K562 (cell line): ENCODE results near the gene DGKE. TPM values are rescaled to one million over a fixed set of nuclear protein-coding genes. Genes with fewer than 3 reads are reported as not detected.
A peak's percentile ranks its signal among the peaks of the same experiment; 100 is the strongest.

ENCODE experiments used
- ESRRA ChIP-seq: fragments of 450-650 bp; IDR thresholded peaks from 2 replicates; pipeline ENCODE4 v1.6.1; 2014; ENCODE audit warnings: low read depth, mild to moderate bottlenecking, moderate library complexity, borderline replicate concordance
- HDAC8 ChIP-seq: fragments of 450-650 bp; IDR thresholded peaks from 2 replicates; pipeline ENCODE4 v1.6.1; 2016; ENCODE audit warnings: mild to moderate bottlenecking, missing genetic modification characterization, moderate library complexity, missing compliant biosample characterization
- MAZ ChIP-seq, 2 experiments: fragments of 450-650 bp in 1 of 2; sonication (generic) in 1 of 2; formaldehyde crosslinking; IDR thresholded peaks in 1 of 2; conservative IDR thresholded peaks in 1 of 2; 2 replicates each; pipeline versions ENCODE4 v1.4.0 to v1.5.0; 2020; ENCODE audit warnings: mild to moderate bottlenecking in 1 of 2, missing genetic modification reagents in 1 of 2
- NFRKB ChIP-seq: fragments of 450-650 bp; IDR thresholded peaks from 2 replicates; pipeline ENCODE4 v1.6.1; 2016; ENCODE audit warnings: low read depth
- NFYB ChIP-seq: IDR thresholded peaks from 2 replicates; pipeline ENCODE4 v1.6.1; 2011; ENCODE audit warnings: mild to moderate bottlenecking, moderate library complexity; ENCODE audit not compliant: insufficient read length; ENCODE audit errors: extremely low read depth
- SMARCC2 ChIP-seq: fragments of 450-650 bp; IDR thresholded peaks from 2 replicates; pipeline ENCODE4 v1.6.1; 2017; ENCODE audit warnings: antibody characterized with exemption, moderate library complexity, mild to moderate bottlenecking, low read depth
- STAT5B ChIP-seq: fragments of 250-450 bp; sonication (Bioruptor Pico); IDR thresholded peaks from 2 replicates; pipeline ENCODE4 v1.8.0; 2021; ENCODE audit warnings: mild to moderate bottlenecking, inconsistent platforms
- TRIM25 ChIP-seq: fragments of 450-650 bp; IDR thresholded peaks from 2 replicates; pipeline ENCODE4 v1.7.0; 2016; ENCODE audit warnings: borderline replicate concordance
- ZNF324 ChIP-seq: fragments of 250-450 bp; sonication (Bioruptor Pico); IDR thresholded peaks from 2 replicates; pipeline ENCODE4 v1.4.0; 2020; ENCODE audit warnings: mild to moderate bottlenecking
- ZNF436 ChIP-seq: fragments of 250-450, 450-650 bp; sonication (Bioruptor Pico); formaldehyde crosslinking; IDR thresholded peaks from 2 replicates; pipeline ENCODE4 v1.7.0; 2020; ENCODE audit warnings: mild to moderate bottlenecking
- ZNF586 ChIP-seq: fragments of 450-650 bp; formaldehyde crosslinking; conservative IDR thresholded peaks from 2 replicates; pipeline ENCODE4 v1.4.0; 2020; ENCODE audit warnings: mild to moderate bottlenecking, moderate library complexity
- ZNF778 ChIP-seq: fragments of 450-650 bp; formaldehyde crosslinking; IDR thresholded peaks from 2 replicates; pipeline ENCODE4 v1.4.0; 2020; ENCODE audit warnings: mild to moderate bottlenecking, moderate library complexity
- polyA plus RNA-seq, 8 experiments: library from polyadenylated mRNA; depleted of rRNA in 4 of 8; stranded (reverse) in 5 of 8; unstranded in 3 of 8; fragments of >200 nt; fragmentation: Nextera tagmentation in 2 of 8; fragmentation: Illumina TruSeq in 1 of 8; extraction: Ambion mirVana in 2 of 8; extraction: Trizol in 1 of 8; gene quantifications; 2 replicates each; pipeline versions ENCODE4 v1.2.1 to v1.2.3, GENCODE V29; 2011 to 2014; ENCODE audit warnings: inconsistent platforms in 1 of 8, missing spikeins in 1 of 8
- total RNA-seq, 7 experiments: library from RNA; depleted of rRNA in 6 of 7; stranded (reverse); fragments of >200 nt in 6 of 7; fragmentation: Illumina TruSeq in 2 of 7; extraction: Trizol in 2 of 7; gene quantifications; 2 replicates each; pipeline versions ENCODE4 v1.2.1 to v1.2.3, GENCODE V29; 2011 to 2021; ENCODE audit warnings: low replicate concordance in 1 of 7
- TF ChIP-seq, protein P1 (sequence below): fragments of 450-650 bp; IDR thresholded peaks from 2 replicates; pipeline ENCODE4 v1.6.1; 2016; ENCODE audit warnings: mild to moderate bottlenecking, moderate library complexity
- TF ChIP-seq, protein P2 (sequence below): fragments of 250-450 bp; sonication (Bioruptor Pico); IDR thresholded peaks from 2 replicates; pipeline ENCODE4 v1.8.0; 2021; ENCODE audit warnings: moderate library complexity, mild to moderate bottlenecking, inconsistent platforms

DGKE gene
- total and polyA plus RNA-seq, 9 of the 15 experiments (the other 6 are each of a cell fraction or from before 2014, with no cell fraction given): 1.3 to 9.9 (median 5.9) TPM

GRCh38 chr17:56786989-56787482 lies 46.9 kb upstream of the DGKE start (continued):
- TF ChIP-seq, protein P1, sequence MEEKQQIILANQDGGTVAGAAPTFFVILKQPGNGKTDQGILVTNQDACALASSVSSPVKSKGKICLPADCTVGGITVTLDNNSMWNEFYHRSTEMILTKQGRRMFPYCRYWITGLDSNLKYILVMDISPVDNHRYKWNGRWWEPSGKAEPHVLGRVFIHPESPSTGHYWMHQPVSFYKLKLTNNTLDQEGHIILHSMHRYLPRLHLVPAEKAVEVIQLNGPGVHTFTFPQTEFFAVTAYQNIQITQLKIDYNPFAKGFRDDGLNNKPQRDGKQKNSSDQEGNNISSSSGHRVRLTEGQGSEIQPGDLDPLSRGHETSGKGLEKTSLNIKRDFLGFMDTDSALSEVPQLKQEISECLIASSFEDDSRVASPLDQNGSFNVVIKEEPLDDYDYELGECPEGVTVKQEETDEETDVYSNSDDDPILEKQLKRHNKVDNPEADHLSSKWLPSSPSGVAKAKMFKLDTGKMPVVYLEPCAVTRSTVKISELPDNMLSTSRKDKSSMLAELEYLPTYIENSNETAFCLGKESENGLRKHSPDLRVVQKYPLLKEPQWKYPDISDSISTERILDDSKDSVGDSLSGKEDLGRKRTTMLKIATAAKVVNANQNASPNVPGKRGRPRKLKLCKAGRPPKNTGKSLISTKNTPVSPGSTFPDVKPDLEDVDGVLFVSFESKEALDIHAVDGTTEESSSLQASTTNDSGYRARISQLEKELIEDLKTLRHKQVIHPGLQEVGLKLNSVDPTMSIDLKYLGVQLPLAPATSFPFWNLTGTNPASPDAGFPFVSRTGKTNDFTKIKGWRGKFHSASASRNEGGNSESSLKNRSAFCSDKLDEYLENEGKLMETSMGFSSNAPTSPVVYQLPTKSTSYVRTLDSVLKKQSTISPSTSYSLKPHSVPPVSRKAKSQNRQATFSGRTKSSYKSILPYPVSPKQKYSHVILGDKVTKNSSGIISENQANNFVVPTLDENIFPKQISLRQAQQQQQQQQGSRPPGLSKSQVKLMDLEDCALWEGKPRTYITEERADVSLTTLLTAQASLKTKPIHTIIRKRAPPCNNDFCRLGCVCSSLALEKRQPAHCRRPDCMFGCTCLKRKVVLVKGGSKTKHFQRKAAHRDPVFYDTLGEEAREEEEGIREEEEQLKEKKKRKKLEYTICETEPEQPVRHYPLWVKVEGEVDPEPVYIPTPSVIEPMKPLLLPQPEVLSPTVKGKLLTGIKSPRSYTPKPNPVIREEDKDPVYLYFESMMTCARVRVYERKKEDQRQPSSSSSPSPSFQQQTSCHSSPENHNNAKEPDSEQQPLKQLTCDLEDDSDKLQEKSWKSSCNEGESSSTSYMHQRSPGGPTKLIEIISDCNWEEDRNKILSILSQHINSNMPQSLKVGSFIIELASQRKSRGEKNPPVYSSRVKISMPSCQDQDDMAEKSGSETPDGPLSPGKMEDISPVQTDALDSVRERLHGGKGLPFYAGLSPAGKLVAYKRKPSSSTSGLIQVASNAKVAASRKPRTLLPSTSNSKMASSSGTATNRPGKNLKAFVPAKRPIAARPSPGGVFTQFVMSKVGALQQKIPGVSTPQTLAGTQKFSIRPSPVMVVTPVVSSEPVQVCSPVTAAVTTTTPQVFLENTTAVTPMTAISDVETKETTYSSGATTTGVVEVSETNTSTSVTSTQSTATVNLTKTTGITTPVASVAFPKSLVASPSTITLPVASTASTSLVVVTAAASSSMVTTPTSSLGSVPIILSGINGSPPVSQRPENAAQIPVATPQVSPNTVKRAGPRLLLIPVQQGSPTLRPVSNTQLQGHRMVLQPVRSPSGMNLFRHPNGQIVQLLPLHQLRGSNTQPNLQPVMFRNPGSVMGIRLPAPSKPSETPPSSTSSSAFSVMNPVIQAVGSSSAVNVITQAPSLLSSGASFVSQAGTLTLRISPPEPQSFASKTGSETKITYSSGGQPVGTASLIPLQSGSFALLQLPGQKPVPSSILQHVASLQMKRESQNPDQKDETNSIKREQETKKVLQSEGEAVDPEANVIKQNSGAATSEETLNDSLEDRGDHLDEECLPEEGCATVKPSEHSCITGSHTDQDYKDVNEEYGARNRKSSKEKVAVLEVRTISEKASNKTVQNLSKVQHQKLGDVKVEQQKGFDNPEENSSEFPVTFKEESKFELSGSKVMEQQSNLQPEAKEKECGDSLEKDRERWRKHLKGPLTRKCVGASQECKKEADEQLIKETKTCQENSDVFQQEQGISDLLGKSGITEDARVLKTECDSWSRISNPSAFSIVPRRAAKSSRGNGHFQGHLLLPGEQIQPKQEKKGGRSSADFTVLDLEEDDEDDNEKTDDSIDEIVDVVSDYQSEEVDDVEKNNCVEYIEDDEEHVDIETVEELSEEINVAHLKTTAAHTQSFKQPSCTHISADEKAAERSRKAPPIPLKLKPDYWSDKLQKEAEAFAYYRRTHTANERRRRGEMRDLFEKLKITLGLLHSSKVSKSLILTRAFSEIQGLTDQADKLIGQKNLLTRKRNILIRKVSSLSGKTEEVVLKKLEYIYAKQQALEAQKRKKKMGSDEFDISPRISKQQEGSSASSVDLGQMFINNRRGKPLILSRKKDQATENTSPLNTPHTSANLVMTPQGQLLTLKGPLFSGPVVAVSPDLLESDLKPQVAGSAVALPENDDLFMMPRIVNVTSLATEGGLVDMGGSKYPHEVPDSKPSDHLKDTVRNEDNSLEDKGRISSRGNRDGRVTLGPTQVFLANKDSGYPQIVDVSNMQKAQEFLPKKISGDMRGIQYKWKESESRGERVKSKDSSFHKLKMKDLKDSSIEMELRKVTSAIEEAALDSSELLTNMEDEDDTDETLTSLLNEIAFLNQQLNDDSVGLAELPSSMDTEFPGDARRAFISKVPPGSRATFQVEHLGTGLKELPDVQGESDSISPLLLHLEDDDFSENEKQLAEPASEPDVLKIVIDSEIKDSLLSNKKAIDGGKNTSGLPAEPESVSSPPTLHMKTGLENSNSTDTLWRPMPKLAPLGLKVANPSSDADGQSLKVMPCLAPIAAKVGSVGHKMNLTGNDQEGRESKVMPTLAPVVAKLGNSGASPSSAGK: no peak
- TF ChIP-seq HDAC8 (no peak), ZNF436 (CRISPR knock-in tag) (no peak), NFYB (no peak), ZNF586 (CRISPR knock-in tag) (no peak), SMARCC2 (no peak), ESRRA (peak; percentile 68), NFRKB (no peak), ZNF778 (CRISPR knock-in tag) (no peak), ZNF324 (CRISPR knock-in tag) (no peak), MAZ (CRISPR knock-in tag; conservative IDR thresholded peaks at IDR 0.05 in 1 of 2, IDR thresholded peaks at IDR 0.05 in 1 of 2) (no peak), TRIM25 (no peak), STAT5B (CRISPR knock-in tag) (no peak)
- TF ChIP-seq, protein P2, sequence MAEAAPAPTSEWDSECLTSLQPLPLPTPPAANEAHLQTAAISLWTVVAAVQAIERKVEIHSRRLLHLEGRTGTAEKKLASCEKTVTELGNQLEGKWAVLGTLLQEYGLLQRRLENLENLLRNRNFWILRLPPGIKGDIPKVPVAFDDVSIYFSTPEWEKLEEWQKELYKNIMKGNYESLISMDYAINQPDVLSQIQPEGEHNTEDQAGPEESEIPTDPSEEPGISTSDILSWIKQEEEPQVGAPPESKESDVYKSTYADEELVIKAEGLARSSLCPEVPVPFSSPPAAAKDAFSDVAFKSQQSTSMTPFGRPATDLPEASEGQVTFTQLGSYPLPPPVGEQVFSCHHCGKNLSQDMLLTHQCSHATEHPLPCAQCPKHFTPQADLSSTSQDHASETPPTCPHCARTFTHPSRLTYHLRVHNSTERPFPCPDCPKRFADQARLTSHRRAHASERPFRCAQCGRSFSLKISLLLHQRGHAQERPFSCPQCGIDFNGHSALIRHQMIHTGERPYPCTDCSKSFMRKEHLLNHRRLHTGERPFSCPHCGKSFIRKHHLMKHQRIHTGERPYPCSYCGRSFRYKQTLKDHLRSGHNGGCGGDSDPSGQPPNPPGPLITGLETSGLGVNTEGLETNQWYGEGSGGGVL (CRISPR knock-in tag): no peak
